Trophoblast cell (in vitro differentiated cells and primary cell): ENCODE data around the gene TTLL11.

Experiments used
- DNase-seq, 2 donors: peaks; one replicate each; pipeline ENCODE4 v3.0.0-alpha.2; 2016
- H2AFZ ChIP-seq: 2 replicates; pipeline ENCODE4 v1.6.1; 2013; ENCODE audit warnings: low read length, moderate library complexity, mild to moderate bottlenecking; ENCODE audit not compliant: insufficient read depth, poor library complexity
- H2AK5ac ChIP-seq: 2 replicates; pipeline ENCODE4 v1.6.1; 2013; ENCODE audit warnings: mild to moderate bottlenecking, low read length
- H2BK120ac ChIP-seq: 2 replicates; pipeline ENCODE4 v1.6.1; 2013; ENCODE audit warnings: low read length, mild to moderate bottlenecking, moderate library complexity; ENCODE audit not compliant: insufficient read depth, poor library complexity
- H2BK12ac ChIP-seq: 2 replicates; pipeline ENCODE4 v1.6.1; 2013; ENCODE audit warnings: mild to moderate bottlenecking, low read length, moderate library complexity
- H2BK5ac ChIP-seq: 2 replicates; pipeline ENCODE4 v1.6.1; 2013; ENCODE audit warnings: low read length, low read depth, moderate library complexity, mild to moderate bottlenecking; ENCODE audit not compliant: poor library complexity
- H3K14ac ChIP-seq: 2 replicates; pipeline ENCODE4 v1.6.1; 2013; ENCODE audit warnings: mild to moderate bottlenecking, low read length
- H3K18ac ChIP-seq: 2 replicates; pipeline ENCODE4 v1.6.1; 2013; ENCODE audit warnings: mild to moderate bottlenecking, low read length
- H3K23ac ChIP-seq: 2 replicates; pipeline ENCODE4 v1.6.1; 2013; ENCODE audit warnings: low read length
- H3K27ac ChIP-seq: 2 replicates; pipeline ENCODE4 v1.5.1; 2013; ENCODE audit warnings: low read depth, mild to moderate bottlenecking, inconsistent platforms, low read length, moderate library complexity
- H3K27me3 ChIP-seq: 2 replicates; pipeline ENCODE4 v1.6.1; 2013; ENCODE audit warnings: inconsistent platforms, mild to moderate bottlenecking, low read length, moderate library complexity; ENCODE audit not compliant: insufficient read depth
- H3K36me3 ChIP-seq, 2 experiments: 1 replicate in 1 of 2; 2 replicates in 1 of 2; pipeline ENCODE4 v1.6.1; 2013; ENCODE audit warnings: low read length in 2 of 2, mild to moderate bottlenecking in 2 of 2, moderate library complexity in 1 of 2; ENCODE audit not compliant: insufficient read depth in 2 of 2, control insufficient read depth in 1 of 2
- H3K4ac ChIP-seq: 2 replicates; pipeline ENCODE4 v1.6.1; 2013; ENCODE audit warnings: low read depth, mild to moderate bottlenecking, low read length, moderate library complexity
- H3K4me1 ChIP-seq, 2 experiments: 1 replicate in 1 of 2; 2 replicates in 1 of 2; pipeline ENCODE4 v1.6.1; 2013; ENCODE audit warnings: low read length in 2 of 2, mild to moderate bottlenecking in 2 of 2, moderate library complexity in 1 of 2; ENCODE audit not compliant: insufficient read depth in 2 of 2, control insufficient read depth in 1 of 2
- H3K4me2 ChIP-seq: 2 replicates; pipeline ENCODE4 v1.6.1; 2013; ENCODE audit warnings: inconsistent platforms, mild to moderate bottlenecking, low read length, moderate library complexity
- H3K4me3 ChIP-seq: 2 replicates; pipeline ENCODE4 v1.5.1; 2013; ENCODE audit warnings: mild to moderate bottlenecking, low read depth, low read length, inconsistent platforms
- H3K79me1 ChIP-seq: one replicate; pipeline ENCODE4 v1.6.1; 2013; ENCODE audit warnings: low read length
- H3K79me2 ChIP-seq: 2 replicates; pipeline ENCODE4 v1.6.1; 2013; ENCODE audit warnings: low read length, mild to moderate bottlenecking; ENCODE audit not compliant: control insufficient read depth, insufficient read depth, poor library complexity
- H3K9ac ChIP-seq: 2 replicates; pipeline ENCODE4 v1.6.1; 2013; ENCODE audit warnings: mild to moderate bottlenecking, low read length
- H3K9me3 ChIP-seq: 2 replicates; pipeline ENCODE4 v1.6.1; 2013; ENCODE audit warnings: low read depth, mild to moderate bottlenecking, control low read depth, inconsistent platforms, low read length; ENCODE audit not compliant: insufficient read depth
- H4K12ac ChIP-seq: 2 replicates; pipeline ENCODE4 v1.6.1; 2013; ENCODE audit warnings: low read depth, mild to moderate bottlenecking, low read length, moderate library complexity
- H4K8ac ChIP-seq: 2 replicates; pipeline ENCODE4 v1.6.1; 2013; ENCODE audit warnings: low read depth, mild to moderate bottlenecking, low read length, moderate library complexity
- H4K91ac ChIP-seq: one replicate; pipeline ENCODE4 v1.6.1; 2013; ENCODE audit warnings: low read depth, mild to moderate bottlenecking, low read length, moderate library complexity
- WGBS: extraction: QIAGEN DNeasy Blood & Tissue Kit; methylation state at CpG from one replicate; pipeline ENCODE4 v1.1.7; 2013; ENCODE audit warnings: missing lambda C conversion rate; ENCODE audit not compliant: insufficient read length, insufficient coverage; ENCODE audit errors: extremely low coverage; 5-methylcytosine and 5-hydroxymethylcytosine counted together

TTLL11 gene

GRCh38 chr9:121987314-121987713 is 105.8 kb downstream of the TTLL11 start:
- Histone ChIP-seq H3K36me3 (no peaks in the 10 kb centered on the region), H4K91ac (no peak overlapping the region), H2AK5ac (no peak overlapping the region), H3K27me3 (no peaks in the 10 kb centered on the region), H3K23ac (no peak overlapping the region), H3K9me3 (no peaks in the 10 kb centered on the region), H3K79me2 (no peaks in the 10 kb centered on the region), H3K14ac (no peak overlapping the region), H3K79me1 (no peaks in the 10 kb centered on the region), H4K12ac (no peak overlapping the region), H2BK12ac (no peak overlapping the region), H2BK5ac (no peak overlapping the region), H4K8ac (no peak overlapping the region), H3K4me2 (no peak overlapping the region), H3K4me3 (no peak overlapping the region), H2AFZ (no peak overlapping the region), H3K9ac (no peak overlapping the region), H3K18ac (no peak overlapping the region), H3K4me1 (no peaks in the 10 kb centered on the region), H3K27ac (no peak overlapping the region), H3K4ac (no peak overlapping the region), H2BK120ac (no peak overlapping the region)
- DNase-seq, result no peak
- no CpG with 5 or more reads among the region's 7 CpGs for WGBS

GRCh38 chr9:121985792-121986494 is 107.2 kb downstream of the TTLL11 start:
- Histone ChIP-seq H3K23ac (no peak overlapping the region), H4K8ac (no peak overlapping the region), H2BK12ac (no peak overlapping the region), H3K9me3 (no peaks in the 10 kb centered on the region), H3K27me3 (no peaks in the 10 kb centered on the region), H3K18ac (no peak overlapping the region), H3K4me3 (no peak overlapping the region), H2BK120ac (no peak overlapping the region), H3K9ac (no peak overlapping the region), H4K12ac (no peak overlapping the region), H2BK5ac (no peak overlapping the region), H3K79me1 (no peaks in the 10 kb centered on the region), H3K14ac (no peak overlapping the region), H3K79me2 (no peaks in the 10 kb centered on the region), H3K4me2 (no peak overlapping the region), H3K27ac (no peak overlapping the region), H3K36me3 (no peaks in the 10 kb centered on the region), H2AFZ (no peak overlapping the region), H2AK5ac (no peak overlapping the region), H3K4ac (no peak overlapping the region), H4K91ac (no peak overlapping the region), H3K4me1 (no peaks in the 10 kb centered on the region)
- DNase-seq, result no peak
- WGBS, result no CpG with 5 or more reads among the region's 14 CpGs

- Histone ChIP-seq H4K8ac (no peak overlapping the region), H3K23ac (no peak overlapping the region), H3K14ac (no peak overlapping the region), H4K91ac (no peak overlapping the region), H3K27me3 (no peaks in the 10 kb centered on the region), H3K27ac (no peak overlapping the region), H2AFZ (no peak overlapping the region), H3K79me2 (no peaks in the 10 kb centered on the region), H3K9ac (no peak overlapping the region), H2AK5ac (no peak overlapping the region), H3K4me1 (no peaks in the 10 kb centered on the region), H2BK5ac (no peak overlapping the region), H3K4ac (no peak overlapping the region), H3K18ac (no peak overlapping the region), H4K12ac (no peak overlapping the region), H3K4me3 (no peak overlapping the region), H2BK120ac (no peak overlapping the region), H3K9me3 (no peaks in the 10 kb centered on the region), H3K36me3 (no peaks in the 10 kb centered on the region), H3K79me1 (no peaks in the 10 kb centered on the region), H2BK12ac (no peak overlapping the region), H3K4me2 (no peak overlapping the region)
- no CpG with 5 or more reads among the region's 7 CpGs for WGBS
- DNase-seq, result no peak
Observed at GRCh38 chr9:121984726-121985402, 108.2 kb downstream of the TTLL11 start.

- Histone ChIP-seq H3K4ac (no peak overlapping the region), H3K4me1 (no peaks in the 10 kb centered on the region), H3K18ac (no peak overlapping the region), H4K91ac (no peak overlapping the region), H3K27me3 (no peaks in the 10 kb centered on the region), H3K9me3 (no peaks in the 10 kb centered on the region), H2BK120ac (no peak overlapping the region), H3K36me3 (no peaks in the 10 kb centered on the region), H2BK12ac (no peak overlapping the region), H3K9ac (no peak overlapping the region), H2AK5ac (no peak overlapping the region), H2BK5ac (no peak overlapping the region), H3K4me3 (no peak overlapping the region), H3K14ac (no peak overlapping the region), H3K4me2 (no peak overlapping the region), H4K8ac (no peak overlapping the region), H4K12ac (no peak overlapping the region), H3K79me2 (no peaks in the 10 kb centered on the region), H3K79me1 (no peaks in the 10 kb centered on the region), H3K27ac (no peak overlapping the region), H3K23ac (no peak overlapping the region), H2AFZ (no peak overlapping the region)
- no CpG with 5 or more reads among the region's 2 CpGs for WGBS
- DNase-seq, result no peak
Observed at GRCh38 chr9:121983736-121984135, 109.4 kb downstream of the TTLL11 start.
